ENCODE data around the gene ARRB1. TPM values are rescaled to one million over a fixed set of nuclear protein-coding genes. Genes with fewer than 3 reads are reported as not detected.

ARRB1 gene
- total and polyA plus RNA-seq, 2 of the 13 experiments (the other 11 are each of a cell fraction or from before 2014, with no cell fraction given): 22.5 to 35.7 TPM

GRCh38 chr11:75350743-75351540, 519 bp downstream of the ARRB1 start (continued):
- TF ChIP-seq SKI (IDR thresholded peaks at IDR 0.05; ENCODE audit: partially characterized antibody) (no peak), ZBTB39 (CRISPR knock-in tag; IDR thresholded peaks at IDR 0.05) (0 out of 2 replicates have a peak, but pooled peaks have one; percentile 61), FOXP4 (CRISPR knock-in tag; IDR thresholded peaks at IDR 0.05) (peak; percentile 8; the same call in 1 of the 2 replicates), ZBTB43 (CRISPR knock-in tag; conservative IDR thresholded peaks at IDR 0.05) (peak; percentile 84), NR2F6 (IDR thresholded peaks at IDR 0.05) (no peak), NR2F6 (CRISPR knock-in tag; IDR thresholded peaks at IDR 0.05) (no peak), BRF2 (CRISPR knock-in tag; IDR thresholded peaks at IDR 0.05) (no peak), KDM2A (CRISPR knock-in tag; IDR thresholded peaks at IDR 0.05; ENCODE audit: borderline replicate concordance, low read depth) (peak; percentile 32), PHF20 (CRISPR knock-in tag; IDR thresholded peaks at IDR 0.05) (no peak), ZNF296 (CRISPR knock-in tag; conservative IDR thresholded peaks at IDR 0.05) (peak; percentile 12), ZNF740 (CRISPR knock-in tag; IDR thresholded peaks at IDR 0.05) (peak; percentile 68), SP2 (CRISPR knock-in tag; IDR thresholded peaks at IDR 0.05) (0 out of 2 replicates have a peak, but pooled peaks have one; percentile 37), ZGPAT (CRISPR knock-in tag; IDR thresholded peaks at IDR 0.05) (no peak; the same call in 1 of the 2 replicates), REXO4 (CRISPR knock-in tag; IDR thresholded peaks at IDR 0.05; ENCODE audit: borderline replicate concordance) (no peak; the same call in 1 of the 2 replicates), HMG20A (CRISPR knock-in tag; IDR thresholded peaks at IDR 0.05; ENCODE audit: borderline replicate concordance) (no peak)
